Renal pelvis (tissue), 3 donors: ENCODE data around the gene ANKRD6. TPM values are rescaled to one million over a fixed set of nuclear protein-coding genes. Genes with fewer than 3 reads are reported as not detected.

Source experiments
- polyA plus RNA-seq, 3 donors: library from polyadenylated mRNA; unstranded; fragments of 120-200 nt; gene quantifications; one replicate each; pipeline ENCODE4 v1.2.1, GENCODE V29; 2013; ENCODE audit not compliant: insufficient read length in 3 of 3

The ANKRD6 gene
- polyA plus RNA-seq, 3 donors: 24.4 to 38.0 (median 35.9) TPM

Other genes with a start within 250 kb of the ANKRD6 start
- gene GABRR1, start 215.8 kb upstream of the ANKRD6 start, polyA plus RNA-seq: 1 to 10 TPM; 1.2 to 1.6 (median 1.3) TPM
- gene GABRR2, start 117.9 kb upstream of the ANKRD6 start, polyA plus RNA-seq: 1 to 10 TPM in 2 of 3 donors, under 1 TPM in 1; 0.97 to 3.1 (median 1.4) TPM
- gene UBE2J1, start 80.4 kb upstream of the ANKRD6 start, polyA plus RNA-seq: 10 to 100 TPM; 49.5 to 52.1 (median 50.0) TPM
- 10 to 100 TPM; 25.9 to 32.4 (median 28.6) TPM for gene RRAGD, start 20.9 kb upstream of the ANKRD6 start, polyA plus RNA-seq
- gene LYRM2, start 205.6 kb downstream of the ANKRD6 start, polyA plus RNA-seq: 10 to 100 TPM; 32.5 to 45.6 (median 44.1) TPM